ENCODE data around the gene MALRD1. TPM values are rescaled to one million over a fixed set of nuclear protein-coding genes. Genes with fewer than 3 reads are reported as not detected.

Gene MALRD1
- total and polyA plus RNA-seq, 2 donors from 2014 or later: 2.0 to 2.4 TPM

DNA sequence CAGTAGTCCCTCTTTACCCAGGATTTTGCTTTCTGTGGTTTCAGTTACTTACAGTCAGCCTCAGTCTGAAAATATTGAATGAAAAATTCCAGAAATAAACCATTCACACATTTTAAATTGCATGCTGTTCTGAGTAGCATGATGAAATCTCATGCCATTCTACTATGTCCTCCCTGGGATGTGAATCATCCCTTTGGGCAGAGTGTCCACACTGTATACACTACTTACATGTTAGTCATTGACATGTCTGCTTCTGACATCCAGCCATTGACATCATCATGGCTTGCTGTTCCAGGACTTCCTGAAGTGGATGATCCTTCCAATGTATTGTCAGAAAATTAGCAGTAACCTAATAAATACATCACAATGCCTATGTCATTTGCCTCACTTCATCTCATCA is 34.6 kb upstream of the MALRD1 start:
- TF ChIP-seq CTCF (IDR thresholded peaks at IDR 0.05; ENCODE audit: borderline replicate concordance, extremely low read depth, insufficient read depth): no peak
- intact Hi-C loops (cut with DNase I): no loop called here
- Histone ChIP-seq H3K9ac (ENCODE audit: low read length in 3 of 3) (no peak overlapping the region), H3K4me1 (ENCODE audit: control insufficient read depth in 2 of 3, insufficient read depth in 2 of 3, low read depth in 1 of 3, low read length in 3 of 3) (no peaks in the 10 kb centered on the region), H3K36me3 (ENCODE audit: control insufficient read depth in 2 of 3, insufficient read depth in 3 of 3, low read length in 3 of 3) (no peaks in the 10 kb centered on the region), H3K27me3 (ENCODE audit: control insufficient read depth, insufficient read depth, low read length) (no peaks in the 10 kb centered on the region), H3K4me3 (ENCODE audit: low read length in 3 of 3) (no peak overlapping the region), H3K9me3 (ENCODE audit: control insufficient read depth in 2 of 3, insufficient read depth in 1 of 3, low read length in 3 of 3) (peaks cover 0 to 2% (median 0%) of the 10 kb centered on the region in 3 donors), H3K27ac (ENCODE audit: low read depth in 2 of 2, low read length in 2 of 2) (no peak overlapping the region)
- DNase-seq (no peak), FAIRE-seq (no peak)

GRCh38 chr10:19014498-19014897 is 34.1 kb upstream of the MALRD1 start:
- no peak overlapping the region for H3K27ac ChIP-seq (ENCODE audit: low read depth in 2 of 2, low read length in 2 of 2)
- H3K4me1 ChIP-seq (ENCODE audit: control insufficient read depth in 2 of 3, insufficient read depth in 2 of 3, low read depth in 1 of 3, low read length in 3 of 3): no peaks in the 10 kb centered on the region
- TF ChIP-seq CTCF (IDR thresholded peaks at IDR 0.05; ENCODE audit: borderline replicate concordance, extremely low read depth, insufficient read depth): no peak
- FAIRE-seq: no peak
- no peaks in the 10 kb centered on the region for H3K36me3 ChIP-seq (ENCODE audit: control insufficient read depth in 2 of 3, insufficient read depth in 3 of 3, low read length in 3 of 3)
- no peak overlapping the region for H3K4me3 ChIP-seq (ENCODE audit: low read length in 3 of 3)
- no peak overlapping the region for H3K9ac ChIP-seq (ENCODE audit: low read length in 3 of 3)
- H3K9me3 ChIP-seq (ENCODE audit: control insufficient read depth in 2 of 3, insufficient read depth in 1 of 3, low read length in 3 of 3): peaks cover 0 to 2% (median 0%) of the 10 kb centered on the region in 3 donors
- DNase-seq: no peak
- no peaks in the 10 kb centered on the region for H3K27me3 ChIP-seq (ENCODE audit: control insufficient read depth, insufficient read depth, low read length)
- intact Hi-C loops (cut with DNase I): no loop called here

DNA sequence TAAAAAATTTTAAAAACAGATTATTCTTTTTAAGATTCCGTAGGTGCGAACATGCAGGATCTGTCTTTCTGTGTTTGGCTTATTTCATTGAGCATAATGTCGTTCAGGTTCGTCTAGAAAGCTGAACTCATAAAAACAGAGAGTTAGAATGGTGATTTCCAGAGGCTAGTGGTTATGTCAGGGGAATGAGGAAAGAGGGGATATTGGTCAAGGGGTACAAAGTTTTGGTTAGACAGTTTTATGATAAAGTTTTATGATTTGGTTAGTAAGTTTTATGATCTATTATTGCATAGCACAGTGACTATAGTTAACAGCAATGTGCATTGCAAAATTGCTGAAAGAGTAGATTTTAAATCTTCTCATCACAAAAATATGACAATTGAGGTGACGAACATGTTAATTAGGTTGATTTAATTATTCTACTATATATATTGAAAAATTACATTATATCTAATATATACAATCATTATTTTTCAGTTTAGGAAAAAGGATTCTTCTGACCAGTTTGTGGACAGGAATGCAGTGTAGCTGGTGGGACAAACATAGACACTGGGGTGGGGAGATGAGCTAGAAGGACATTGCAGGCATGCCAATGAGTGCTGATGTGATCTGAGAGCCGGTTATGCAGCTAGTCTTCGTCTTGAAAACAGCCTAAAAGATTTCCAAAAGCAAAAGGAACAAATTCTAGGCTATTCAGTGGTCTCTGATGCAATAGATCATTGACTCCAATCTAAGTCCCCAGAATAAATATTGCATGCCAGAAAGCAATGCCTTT is 31.3 kb upstream of the MALRD1 start:
- no peak overlapping the region for H3K9ac ChIP-seq (ENCODE audit: low read length in 3 of 3)
- H3K27ac ChIP-seq (ENCODE audit: low read depth in 2 of 2, low read length in 2 of 2): no peak overlapping the region
- H3K4me3 ChIP-seq (ENCODE audit: low read length in 3 of 3): no peak overlapping the region
- H3K9me3 ChIP-seq (ENCODE audit: control insufficient read depth in 2 of 3, insufficient read depth in 1 of 3, low read length in 3 of 3): no peaks in the 10 kb centered on the region
- FAIRE-seq: no peak
- intact Hi-C loops (cut with DNase I): no loop called here
- H3K36me3 ChIP-seq (ENCODE audit: control insufficient read depth in 2 of 3, insufficient read depth in 3 of 3, low read length in 3 of 3): no peaks in the 10 kb centered on the region
- no peaks in the 10 kb centered on the region for H3K4me1 ChIP-seq (ENCODE audit: control insufficient read depth in 2 of 3, insufficient read depth in 2 of 3, low read depth in 1 of 3, low read length in 3 of 3)
- no peaks in the 10 kb centered on the region for H3K27me3 ChIP-seq (ENCODE audit: control insufficient read depth, insufficient read depth, low read length)
- no peak for TF ChIP-seq CTCF (IDR thresholded peaks at IDR 0.05; ENCODE audit: borderline replicate concordance, extremely low read depth, insufficient read depth)
- no peak for DNase-seq

Data from kidney (tissue), 14 donors.